AG04449 (cell line): ENCODE measurements around the gene TTC12.

Experiments used
- CTCF ChIA-PET: fragments of 350-600 bp; formaldehyde crosslinking; extraction: SDS; loops from one replicate; lab custom pipeline; 2021; ENCODE audit warnings: antibody characterized with exemption; lab: Yijun Ruan, JAX
- POLR2A ChIA-PET: fragments of 400-600, 350-600 bp; formaldehyde crosslinking; extraction: SDS; loops from one replicate; lab custom pipeline; 2020; ENCODE audit warnings: antibody characterized with exemption, inconsistent platforms; lab: Yijun Ruan, JAX
- DNase-seq: peaks from one replicate; pipeline ENCODE4 v3.0.0-alpha.2; 2010; ENCODE audit warnings: low read depth, low spot score
- H3K4me3 ChIP-seq: 2 replicates; pipeline ENCODE4 v1.5.1; 2011; ENCODE audit warnings: low read depth, mild to moderate bottlenecking, control low read depth, low read length
- CTCF ChIP-seq: IDR thresholded peaks from one replicate; pipeline ENCODE4 v1.5.1; 2011; ENCODE audit warnings: mild to moderate bottlenecking, moderate library complexity, low read length, control low read depth, inconsistent platforms; ENCODE audit not compliant: insufficient read depth; ENCODE audit errors: missing control alignments

The TTC12 gene

GRCh38 chr11:113270080-113270479 is 44.3 kb upstream of the TTC12 start:
- no peak for DNase-seq
- CTCF ChIA-PET, result no interaction called here
- H3K4me3 ChIP-seq, result no peak overlapping the region
- POLR2A ChIA-PET, result no interaction called here
- TF ChIP-seq CTCF, result no peak

- no peak overlapping the region for H3K4me3 ChIP-seq
- ChIA-PET CTCF (no interaction called here), POLR2A (no interaction called here)
- no peak for DNase-seq
- TF ChIP-seq CTCF, result no peak
Measured at GRCh38 chr11:113271551-113272245, 42.7 kb upstream of the TTC12 start.

- CTCF ChIA-PET, result no interaction called here
- no peak for TF ChIP-seq CTCF
- no peak for DNase-seq
- POLR2A ChIA-PET, result no interaction called here
- H3K4me3 ChIP-seq, result no peak overlapping the region
Measured at GRCh38 chr11:113272281-113272680, 42.1 kb upstream of the TTC12 start.

GRCh38 chr11:113272927-113273615 is 41.3 kb upstream of the TTC12 start:
- no peak overlapping the region for H3K4me3 ChIP-seq
- no peak for DNase-seq
- POLR2A ChIA-PET, result no interaction called here
- no peak for TF ChIP-seq CTCF
- CTCF ChIA-PET, result no interaction called here

- ChIA-PET CTCF (no interaction called here), POLR2A (no interaction called here)
- no peak for TF ChIP-seq CTCF
- DNase-seq, result no peak
- no peak overlapping the region for H3K4me3 ChIP-seq
Measured at GRCh38 chr11:113273720-113274119, 40.7 kb upstream of the TTC12 start.

GRCh38 chr11:113274713-113275582 is 39.4 kb upstream of the TTC12 start:
- DNase-seq, result no peak
- CTCF ChIA-PET, result no interaction called here
- no peak overlapping the region for H3K4me3 ChIP-seq
- no peak for TF ChIP-seq CTCF
- POLR2A ChIA-PET, result no interaction called here
